Upper lobe of left lung (tissue), 4 donors: ENCODE results near the gene SYT6.

Experiments used
- CTCF ChIP-seq, 6 experiments: fragments of 450-650 bp in 4 of 6; fragments of 200-600 bp in 2 of 6; sonication (generic) in 2 of 6; IDR thresholded peaks; one replicate each; pipeline ENCODE4 v1.5.1; 2016 to 2019; ENCODE audit warnings: antibody characterized with exemption in 6 of 6
- EP300 ChIP-seq, 4 donors: sonication (generic); formaldehyde crosslinking; IDR thresholded peaks; one replicate each; pipeline ENCODE4 v1.5.1; 2017; ENCODE audit warnings: antibody characterized with exemption in 4 of 4, control low read depth in 2 of 4
- POLR2A ChIP-seq, 4 donors: fragments of 450-650 bp; IDR thresholded peaks; one replicate each; pipeline ENCODE4 v1.5.1; 2016 to 2017; ENCODE audit warnings: antibody characterized with exemption in 4 of 4, mild to moderate bottlenecking in 2 of 4
- POLR2AphosphoS5 ChIP-seq, 2 donors: sonication (generic); formaldehyde crosslinking; IDR thresholded peaks; one replicate each; pipeline ENCODE4 v1.5.1; 2017; ENCODE audit warnings: antibody characterized with exemption in 2 of 2

- TF ChIP-seq CTCF (IDR thresholded peaks at IDR 0.05), result no peak
- no peak for TF ChIP-seq POLR2A (IDR thresholded peaks at IDR 0.05)
- TF ChIP-seq POLR2AphosphoS5 (IDR thresholded peaks at IDR 0.05), result no peak
- TF ChIP-seq EP300 (IDR thresholded peaks at IDR 0.05), result no peak
Observed at GRCh38 chr1:114090738-114091505, 62.7 kb downstream of the SYT6 start.
